GM12875 (cell line): ENCODE measurements around the gene CACTIN.

Source experiments
- H3K4me3 ChIP-seq: one replicate; pipeline ENCODE4 v1.5.1; 2011; ENCODE audit warnings: low read depth, low read length, control low read depth
- CTCF ChIP-seq: IDR thresholded peaks from 2 replicates; pipeline ENCODE4 v1.5.1; 2011; ENCODE audit warnings: low read depth, mild to moderate bottlenecking, control low read depth, inconsistent platforms, low read length, moderate library complexity, borderline replicate concordance; ENCODE audit not compliant: insufficient read depth

The CACTIN gene

GRCh38 chr19:3576696-3577443, 49.7 kb downstream of the CACTIN start:
- no peak for TF ChIP-seq CTCF
- no peak overlapping the region for H3K4me3 ChIP-seq

GRCh38 chr19:3575949-3576673, 50.5 kb downstream of the CACTIN start:
- no peak overlapping the region for H3K4me3 ChIP-seq

GRCh38 chr19:3575260-3575741, 51.3 kb downstream of the CACTIN start:
- peak; percentile 41; the same call in 1 of the 2 replicates for TF ChIP-seq CTCF
- no peak overlapping the region for H3K4me3 ChIP-seq

More at GRCh38 chr19:3575949-3576673, 50.5 kb downstream of the CACTIN start:
- TF ChIP-seq CTCF: no peak

GRCh38 chr19:3573858-3574637, 52.5 kb downstream of the CACTIN start:
- H3K4me3 ChIP-seq: peak overlapping the region; percentile 93
- no peak for TF ChIP-seq CTCF

- peak overlapping the region; percentile 93 for H3K4me3 ChIP-seq
- no peak for TF ChIP-seq CTCF
Measured at GRCh38 chr19:3573162-3573857, 53.3 kb downstream of the CACTIN start.

GRCh38 chr19:3572855-3573161, 53.8 kb downstream of the CACTIN start, which contains the start of gene HMG20B:
Gene HMG20B (plus strand): TSS chr19:3572944. CDS start chr19:3573310, 366 bp downstream.
- no peak for TF ChIP-seq CTCF

More at GRCh38 chr19:3572855-3573161, 53.8 kb downstream of the CACTIN start, which contains the start of gene HMG20B:
- H3K4me3 ChIP-seq: peak within 1 kb of the TSS; percentile 93
